Spleen (tissue), 7 donors: Measurements from ENCODE around the gene KRTAP17-1.

Experiments
- CTCF ChIP-seq, 11 experiments: fragments of 200-600 bp in 7 of 11; fragments of 450-650 bp in 4 of 11; sonication (generic) in 4 of 11; IDR thresholded peaks in 8 of 11; conservative IDR thresholded peaks in 3 of 11; 1 replicate in 7 of 11; 2 replicates in 4 of 11; pipeline versions ENCODE4 v1.4.0 to v1.8.0; 2016 to 2021; ENCODE audit warnings: antibody characterized with exemption in 11 of 11, inconsistent platforms in 4 of 11, mild to moderate bottlenecking in 1 of 11
- POLR2A ChIP-seq, 3 donors: fragments of 450-650 bp; IDR thresholded peaks; one replicate each; pipeline ENCODE4 v1.5.1; 2017; ENCODE audit warnings: antibody characterized with exemption in 3 of 3, mild to moderate bottlenecking in 1 of 3
- POLR2AphosphoS5 ChIP-seq, 3 donors: sonication (generic); formaldehyde crosslinking; IDR thresholded peaks; one replicate each; pipeline ENCODE4 v1.5.1; 2017; ENCODE audit warnings: antibody characterized with exemption in 3 of 3
- donor health status: DM: no; HTN: no; CAD: no; lungs with moderate emphysema.
- donor health status: DM: no; HTN: no; CAD: no.
- donor health status: DM: no; HTN: no; CAD: no.

- no peak for TF ChIP-seq CTCF (IDR thresholded peaks at IDR 0.05 in 8 of 11, conservative IDR thresholded peaks at IDR 0.05 in 3 of 11)
- no peak for TF ChIP-seq POLR2AphosphoS5 (IDR thresholded peaks at IDR 0.05)
- no peak for TF ChIP-seq POLR2A (IDR thresholded peaks at IDR 0.05)
These were observed 39.0 kb upstream of the KRTAP17-1 start for GRCh38 chr17:41354536-41354935.
